Measurements from ENCODE around the gene ADORA2A.

DNA sequence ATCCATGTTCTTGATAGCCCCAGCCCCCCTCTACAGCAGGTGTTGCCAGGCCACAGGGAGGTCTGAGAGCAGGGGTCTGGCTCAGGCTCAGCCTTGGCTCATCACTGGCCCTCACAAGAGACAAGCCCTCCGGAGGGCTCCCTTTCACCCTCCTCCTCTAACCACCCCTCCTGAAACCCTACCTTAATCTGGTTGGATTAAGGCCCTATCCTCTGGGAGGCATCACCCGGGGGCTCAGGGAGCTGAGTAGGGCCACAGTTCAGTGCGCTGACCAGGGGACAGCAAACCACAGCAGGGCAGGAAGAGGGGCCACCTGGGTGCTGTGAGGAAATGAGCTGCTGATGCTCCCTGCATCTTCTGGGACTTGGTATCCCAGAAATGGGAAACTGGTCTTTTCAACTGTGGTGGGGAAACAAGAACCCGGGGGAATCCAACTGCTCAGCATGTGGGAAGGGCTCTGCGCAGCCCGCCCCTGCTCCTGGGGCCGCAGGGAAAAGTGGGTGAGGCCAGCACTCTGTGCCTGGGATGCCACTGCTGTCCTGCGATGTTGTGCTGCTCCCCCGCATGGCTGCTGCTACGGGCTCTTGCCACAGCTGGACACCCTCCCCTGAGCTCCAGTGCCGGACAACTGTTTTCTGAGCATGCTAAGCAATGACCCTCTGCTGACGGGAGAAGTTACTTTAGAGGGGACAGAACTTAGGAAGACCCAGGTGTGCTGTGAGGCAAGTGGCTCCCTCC lies 17.5 kb downstream of the ADORA2A start:
- TF ChIP-seq POLR2AphosphoS5 (IDR thresholded peaks at IDR 0.05): no peak
- TF ChIP-seq CTCF (IDR thresholded peaks at IDR 0.05): no peak

Data from breast epithelium (tissue), 3 donors.